Stimulated activated naive CD8-positive, alpha-beta T cell treated with anti-CD3 and anti-CD28 coated beads, Interleukin-15, Interleukin-2, amounts not matched to agents 100 U/mL and 50 U/mL, for 24 hours (primary cell): ENCODE results near the gene SLC16A11.

Experiments
- ATAC-seq: fragments of 150-1000 bp; cut with Tn5 transposase; one replicate; pipeline ENCODE4 v1.10.0; 2021
- DNase-seq: peaks from one replicate; pipeline ENCODE4 v3.0.0; 2021

The SLC16A11 gene

DNA sequence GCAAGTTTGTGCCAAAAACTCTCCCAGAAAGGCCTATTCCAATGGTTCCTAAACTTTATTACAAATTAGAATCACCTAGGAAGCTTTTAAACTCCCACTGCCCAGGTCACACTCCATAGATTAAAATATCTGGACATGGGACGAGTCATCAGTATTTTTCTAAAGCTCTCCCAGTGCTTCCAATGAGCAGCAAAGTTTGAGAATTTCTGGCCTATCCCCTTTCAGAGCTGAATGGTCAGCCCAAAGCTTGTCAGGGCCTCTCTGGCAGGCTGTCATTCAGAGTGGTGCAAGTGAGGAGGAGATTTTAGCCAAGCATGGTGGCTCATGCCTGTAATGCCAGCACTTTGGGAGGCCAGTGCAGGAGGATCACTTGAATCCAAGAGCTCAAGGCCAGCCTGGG lies 18.6 kb downstream of the SLC16A11 start:
- DNase-seq = no peak
- no peak for ATAC-seq

DNA sequence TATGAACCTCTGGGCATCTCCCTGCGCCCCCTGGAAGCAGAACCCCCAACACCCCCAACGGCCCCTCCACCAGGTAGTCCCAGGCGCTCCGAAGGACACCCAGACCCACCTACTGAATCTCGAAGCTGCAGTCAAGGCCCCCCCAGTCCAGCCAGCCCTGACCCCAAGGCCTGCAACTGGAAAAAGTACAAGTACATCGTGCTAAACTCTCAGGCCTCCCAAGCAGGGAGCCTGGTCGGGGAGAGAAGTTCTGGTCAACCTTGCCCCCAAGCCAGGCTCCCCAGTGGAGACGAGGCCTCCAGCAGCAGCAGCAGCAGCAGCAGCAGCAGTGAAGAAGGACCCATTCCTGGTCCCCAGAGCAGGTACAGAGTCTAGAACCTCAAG lies 19.5 kb downstream of the SLC16A11 start:
- DNase-seq (no peak), ATAC-seq (no peak)

DNA sequence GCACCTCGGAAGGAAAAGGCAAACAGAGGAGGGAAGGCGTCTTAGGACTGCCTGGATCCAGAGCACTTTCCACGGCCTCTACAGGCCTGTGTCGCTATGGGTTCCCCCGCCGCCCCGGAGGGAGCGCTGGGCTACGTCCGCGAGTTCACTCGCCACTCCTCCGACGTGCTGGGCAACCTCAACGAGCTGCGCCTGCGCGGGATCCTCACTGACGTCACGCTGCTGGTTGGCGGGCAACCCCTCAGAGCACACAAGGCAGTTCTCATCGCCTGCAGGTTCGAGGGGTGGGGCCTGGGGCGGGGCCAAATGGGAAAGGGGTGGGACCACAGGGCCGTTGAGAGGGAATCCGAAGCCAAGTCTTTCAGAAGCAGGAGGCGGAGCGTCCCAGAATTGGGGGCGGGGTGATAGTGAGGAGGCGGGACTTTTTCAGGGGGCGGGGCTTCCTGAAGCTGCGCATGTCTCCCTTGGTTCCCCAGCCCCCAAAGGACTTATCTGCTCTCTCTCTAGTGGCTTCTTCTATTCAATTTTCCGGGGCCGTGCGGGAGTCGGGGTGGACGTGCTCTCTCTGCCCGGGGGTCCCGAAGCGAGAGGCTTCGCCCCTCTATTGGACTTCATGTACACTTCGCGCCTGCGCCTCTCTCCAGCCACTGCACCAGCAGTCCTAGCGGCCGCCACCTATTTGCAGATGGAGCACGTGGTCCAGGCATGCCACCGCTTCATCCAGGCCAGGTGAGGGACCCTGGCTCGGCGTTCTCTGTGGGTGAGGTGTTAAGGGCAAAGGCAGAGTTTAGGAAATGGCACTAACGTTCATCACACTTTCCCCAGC lies 20.1 kb downstream of the SLC16A11 start:
- DNase-seq (peak; percentile 94), ATAC-seq (peak; percentile 76)

DNA sequence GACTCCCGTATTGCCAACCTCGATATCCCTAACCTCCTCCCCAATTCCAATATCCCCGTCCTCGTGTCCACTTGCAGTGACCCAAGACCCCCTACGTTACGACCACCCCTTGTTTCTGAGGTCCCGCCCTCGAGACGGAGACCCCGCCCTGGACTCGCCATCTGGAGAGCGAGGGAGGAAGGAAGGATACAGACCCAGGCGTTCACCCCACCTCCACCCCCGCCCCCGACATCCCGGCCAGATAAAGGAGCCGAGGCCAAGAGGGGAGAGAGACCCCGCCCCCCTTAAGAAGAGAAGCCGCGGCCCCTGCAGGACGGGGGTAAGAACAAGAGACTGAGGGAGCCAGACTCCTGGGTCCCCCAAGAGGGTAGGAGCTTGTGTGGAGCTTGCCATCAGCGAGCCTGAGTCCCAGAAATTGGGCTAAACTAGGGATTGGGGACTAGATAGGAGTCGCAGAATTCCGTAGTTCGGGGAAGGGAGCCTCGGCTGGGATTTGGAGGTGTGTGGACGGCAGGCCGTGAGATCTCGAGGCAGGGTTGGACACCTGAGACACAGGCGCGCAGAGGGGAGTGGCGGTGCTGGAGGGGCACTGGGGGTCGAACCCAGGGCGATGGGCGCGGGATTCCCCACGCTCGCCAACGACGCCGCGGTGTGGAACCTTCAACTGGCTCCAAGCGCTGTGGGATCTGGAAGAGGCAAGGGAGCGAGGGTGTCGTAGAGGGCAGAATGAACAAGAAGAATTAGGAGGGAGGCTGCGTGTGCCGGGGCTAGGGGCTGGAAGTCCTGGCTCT lies 20.9 kb downstream of the SLC16A11 start, which contains the start of gene BCL6B:
TSS of gene BCL6B (plus strand) at position 270 of the 791 bp plus-strand sequence. CDS start 622 bp downstream, outside the sequence.
- ATAC-seq = no peak
- no peak for DNase-seq

DNA sequence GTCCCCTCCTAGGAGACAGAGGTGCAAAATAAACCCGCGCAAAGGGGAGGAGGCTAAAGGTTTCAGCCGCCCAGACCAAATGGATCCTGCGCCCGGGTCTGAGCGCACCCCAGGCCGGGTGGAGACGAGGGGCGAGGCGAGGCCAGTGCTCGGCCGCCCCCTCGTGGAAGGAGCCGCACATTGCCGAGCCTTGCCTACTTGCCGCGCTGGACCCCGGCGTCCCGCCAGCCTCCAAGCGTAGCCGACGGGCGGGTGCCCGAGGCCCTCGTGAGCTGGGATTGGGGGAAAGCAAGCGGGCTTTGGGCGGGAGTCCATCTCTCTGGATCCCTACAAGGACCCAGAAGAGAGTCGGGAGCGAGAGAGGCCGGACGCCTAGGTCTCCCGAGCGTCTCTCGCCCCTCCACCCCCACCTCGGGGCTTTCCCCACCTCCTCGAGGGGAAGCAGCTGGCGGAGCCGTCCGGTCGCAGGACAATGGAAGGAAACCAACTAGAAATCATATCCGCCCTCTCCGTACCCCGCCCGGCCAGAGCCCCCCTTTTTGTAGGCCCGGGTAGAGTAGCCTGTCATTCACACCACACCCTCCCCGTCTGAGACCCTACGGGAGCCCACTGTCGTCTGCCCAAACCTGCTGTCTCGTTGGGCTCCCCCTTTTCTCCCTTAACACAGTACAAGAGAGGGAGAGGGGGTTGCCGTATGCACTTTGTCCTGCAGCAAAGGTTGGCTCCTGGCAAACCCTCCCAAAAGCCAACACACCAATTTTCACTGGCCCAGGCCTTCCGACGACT lies 21.7 kb downstream of the SLC16A11 start:
- peak; percentile 82 for ATAC-seq
- peak; percentile 89 for DNase-seq

DNA sequence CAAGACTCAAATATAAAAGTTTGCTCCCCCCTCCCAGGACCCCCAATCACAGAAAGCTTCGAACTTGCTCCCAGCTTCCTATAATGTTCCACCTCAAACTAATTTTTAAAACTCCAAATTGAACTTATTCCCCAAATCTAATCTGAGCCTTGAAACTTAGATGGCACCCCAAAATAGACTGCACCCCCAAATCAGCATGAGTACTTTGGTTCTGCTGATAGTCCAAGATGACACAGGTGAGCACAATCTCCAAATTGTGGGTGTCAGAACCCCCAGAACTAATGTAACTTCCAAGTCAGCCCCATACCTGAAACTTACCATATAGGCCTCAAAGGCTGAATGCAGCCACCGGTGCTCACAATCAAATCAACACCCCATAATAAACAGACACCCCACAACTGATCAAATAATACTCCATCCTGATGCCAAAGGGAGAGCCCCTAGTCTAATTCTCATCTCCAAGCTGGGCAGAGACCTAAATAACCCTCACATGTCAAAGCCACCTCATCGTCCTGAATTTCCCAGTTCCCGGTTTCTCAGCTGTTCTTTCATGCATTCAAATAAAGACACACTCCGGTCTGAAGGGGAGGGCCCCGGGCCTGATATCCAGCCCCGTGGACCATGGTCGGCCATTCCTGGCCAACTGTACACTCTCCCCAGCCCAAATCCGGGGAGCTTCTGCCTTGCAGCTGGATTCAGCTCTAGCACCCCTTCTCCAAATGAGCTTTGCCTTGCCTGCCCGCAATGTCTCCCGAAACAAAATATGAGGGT lies 22.8 kb downstream of the SLC16A11 start:
- ATAC-seq (no peak), DNase-seq (no peak)

DNA sequence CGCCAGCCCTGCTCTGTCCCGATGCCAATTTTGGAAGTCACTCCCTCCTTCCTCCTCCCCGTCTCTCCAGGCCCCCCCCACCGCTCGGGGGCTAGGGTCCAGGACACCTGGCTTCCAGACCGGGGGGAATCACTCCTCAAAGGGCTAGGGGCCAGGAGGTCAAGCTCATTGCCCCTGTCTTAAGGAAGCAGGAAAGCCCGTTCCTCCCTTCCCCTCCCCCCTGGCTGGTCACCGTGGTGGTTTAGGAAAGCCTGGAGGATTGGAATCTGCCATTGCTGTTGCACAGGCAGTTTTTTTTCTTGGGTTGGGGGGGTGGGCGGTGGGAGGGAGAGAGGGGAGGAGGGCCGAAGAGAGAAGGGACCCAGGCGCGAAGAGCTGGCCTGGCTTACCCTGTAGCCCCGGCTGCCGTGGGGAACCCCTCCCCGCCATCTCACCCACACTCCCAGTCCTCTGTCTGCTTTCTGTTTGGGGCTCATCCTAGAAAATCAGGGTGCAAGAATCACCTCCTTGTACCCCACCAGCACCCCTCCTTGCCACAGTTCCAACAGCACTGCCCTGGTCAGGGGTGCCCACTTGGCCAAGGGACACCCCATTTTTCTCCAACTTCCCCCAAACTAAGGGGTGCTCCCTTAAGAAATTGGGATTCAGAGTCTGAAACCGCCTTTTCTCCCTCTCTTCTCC lies 23.9 kb downstream of the SLC16A11 start:
- no peak for ATAC-seq
- no peak for DNase-seq

DNA sequence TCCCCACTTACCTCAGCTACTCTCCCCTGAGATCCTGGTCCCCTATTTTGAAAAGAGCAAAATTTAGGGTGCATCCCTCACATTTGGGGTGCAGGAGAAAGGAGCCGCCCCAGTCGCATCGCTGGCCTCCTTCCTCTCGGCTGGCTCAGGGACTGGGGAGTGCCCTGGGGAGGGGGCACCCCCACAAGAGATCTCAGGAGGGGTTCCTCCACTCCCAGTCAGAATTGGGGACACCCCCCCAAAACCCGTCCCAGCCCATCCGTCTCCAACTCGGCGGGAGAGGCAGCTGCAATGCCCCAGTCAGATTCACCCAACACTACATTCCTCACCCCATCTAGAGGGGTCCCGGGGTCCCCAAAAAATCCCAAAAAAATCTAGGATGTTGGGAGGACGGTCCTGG lies 24.5 kb downstream of the SLC16A11 start:
- ATAC-seq (no peak), DNase-seq (no peak)

DNA sequence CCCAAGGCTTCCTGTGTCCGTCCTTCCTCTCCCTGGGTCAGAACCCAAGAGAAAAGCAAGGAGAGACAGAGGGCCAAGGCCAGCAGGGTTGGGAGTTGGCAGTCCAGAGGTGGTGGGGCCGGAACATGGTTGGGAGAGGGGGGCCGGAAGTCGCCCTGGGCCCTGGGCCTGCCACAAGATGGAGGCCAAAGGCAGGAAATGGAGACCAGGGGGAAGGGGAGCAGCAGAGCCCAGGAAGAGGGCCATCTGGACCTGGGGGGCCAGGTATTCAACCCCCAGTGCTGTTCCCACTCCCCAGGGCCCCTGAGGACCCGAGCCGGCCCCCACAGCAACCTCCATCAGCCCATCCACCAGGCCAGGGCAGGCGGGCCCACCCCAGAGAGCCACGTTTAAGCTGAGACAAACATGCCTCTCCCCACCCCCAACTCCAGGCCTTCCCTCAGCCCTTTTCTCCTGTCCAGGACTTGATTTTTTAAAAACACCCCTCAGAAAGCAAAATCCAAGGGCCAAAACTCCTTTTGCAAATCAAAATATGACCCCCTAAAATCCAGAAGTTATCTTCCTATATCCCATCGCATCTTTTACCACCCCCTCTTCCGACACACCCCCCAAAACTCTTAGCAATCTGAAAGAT lies 25.4 kb downstream of the SLC16A11 start:
- DNase-seq = no peak
- ATAC-seq = no peak

DNA sequence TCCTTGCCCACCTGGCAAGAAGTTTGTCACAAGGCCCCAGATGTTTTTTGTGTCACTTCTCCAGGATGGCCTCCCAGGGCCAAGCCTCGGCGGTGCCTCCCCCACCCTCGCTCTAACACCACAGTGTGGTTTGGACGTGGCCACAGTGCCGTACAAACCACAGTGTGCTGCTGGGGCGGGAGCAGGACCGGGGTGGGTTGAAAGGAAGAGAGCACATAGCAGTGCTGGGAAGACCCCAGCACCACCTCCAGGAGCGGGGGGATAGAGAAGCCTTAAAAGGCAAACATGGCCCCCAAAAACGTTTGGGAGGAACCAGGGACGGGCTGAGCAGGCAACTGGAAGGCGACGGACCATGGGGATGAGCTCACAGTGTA lies 26.1 kb downstream of the SLC16A11 start:
- DNase-seq (peak; percentile 72), ATAC-seq (no peak)

DNA sequence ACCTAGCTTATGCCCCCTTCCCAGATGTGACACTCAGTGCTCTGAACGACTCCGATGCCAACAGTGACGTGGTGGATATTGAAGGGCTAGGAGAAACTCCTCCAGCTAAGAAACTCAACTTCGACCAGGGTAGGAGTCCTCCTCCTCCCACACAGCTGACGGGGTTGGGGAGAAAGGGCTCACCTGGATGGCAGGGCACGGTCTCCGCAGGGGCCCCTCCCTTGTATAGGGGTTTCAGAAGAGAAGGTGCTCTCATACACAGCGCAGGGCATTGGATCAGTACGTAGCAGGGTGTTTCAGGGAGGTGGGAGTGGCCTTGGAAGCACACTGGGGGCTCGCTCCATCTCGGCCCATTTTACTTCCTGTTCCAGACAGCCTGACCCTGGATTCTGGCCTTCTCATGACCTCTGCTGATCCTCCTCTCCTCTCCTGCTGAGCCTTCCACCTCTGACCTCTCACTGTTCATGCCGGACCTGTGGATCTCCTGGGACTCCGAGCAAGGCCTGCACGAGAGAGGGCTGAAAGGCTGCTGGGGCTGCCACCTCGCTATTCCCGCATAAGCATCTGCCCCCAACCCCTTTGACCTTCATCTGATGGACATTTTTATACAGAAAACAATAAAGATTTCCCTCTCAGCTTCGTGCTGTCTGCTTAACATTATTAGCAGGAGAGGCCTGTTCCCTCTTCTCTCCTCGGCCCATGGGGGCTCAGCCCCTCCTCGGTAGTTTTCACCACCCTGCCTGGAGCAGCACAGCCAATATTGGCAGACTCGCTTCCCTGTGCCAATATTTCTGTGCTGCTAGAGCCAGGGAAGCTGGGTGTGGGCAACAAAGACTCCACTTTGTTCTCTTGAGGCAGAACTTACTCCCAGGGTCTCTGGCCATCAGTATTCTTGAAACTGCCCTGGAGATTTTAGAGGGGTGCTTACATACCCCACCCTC lies 26.7 kb downstream of the SLC16A11 start:
- no peak for ATAC-seq
- no peak for DNase-seq

DNA sequence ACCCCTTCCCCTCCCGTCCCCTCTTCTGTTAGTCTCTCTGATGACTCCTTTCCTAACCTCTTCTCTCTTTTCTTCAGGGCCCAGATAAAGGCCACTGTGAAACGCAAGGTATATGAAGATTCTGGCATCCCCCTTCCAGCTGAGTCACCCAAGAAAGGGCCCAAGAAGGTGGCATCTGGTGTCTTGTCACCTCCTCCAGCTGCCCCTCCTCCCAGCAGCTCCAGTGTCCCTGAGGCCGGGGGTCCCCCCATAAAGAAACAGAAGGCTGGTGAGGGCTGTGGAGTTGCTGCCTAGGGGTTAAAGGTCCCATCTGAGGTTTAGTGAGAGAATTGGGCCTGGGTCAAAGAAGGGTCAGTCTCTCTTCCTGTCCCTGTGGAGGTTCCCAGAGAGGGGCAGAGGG lies 27.5 kb downstream of the SLC16A11 start:
- DNase-seq (peak; percentile 56), ATAC-seq (no peak)

DNA sequence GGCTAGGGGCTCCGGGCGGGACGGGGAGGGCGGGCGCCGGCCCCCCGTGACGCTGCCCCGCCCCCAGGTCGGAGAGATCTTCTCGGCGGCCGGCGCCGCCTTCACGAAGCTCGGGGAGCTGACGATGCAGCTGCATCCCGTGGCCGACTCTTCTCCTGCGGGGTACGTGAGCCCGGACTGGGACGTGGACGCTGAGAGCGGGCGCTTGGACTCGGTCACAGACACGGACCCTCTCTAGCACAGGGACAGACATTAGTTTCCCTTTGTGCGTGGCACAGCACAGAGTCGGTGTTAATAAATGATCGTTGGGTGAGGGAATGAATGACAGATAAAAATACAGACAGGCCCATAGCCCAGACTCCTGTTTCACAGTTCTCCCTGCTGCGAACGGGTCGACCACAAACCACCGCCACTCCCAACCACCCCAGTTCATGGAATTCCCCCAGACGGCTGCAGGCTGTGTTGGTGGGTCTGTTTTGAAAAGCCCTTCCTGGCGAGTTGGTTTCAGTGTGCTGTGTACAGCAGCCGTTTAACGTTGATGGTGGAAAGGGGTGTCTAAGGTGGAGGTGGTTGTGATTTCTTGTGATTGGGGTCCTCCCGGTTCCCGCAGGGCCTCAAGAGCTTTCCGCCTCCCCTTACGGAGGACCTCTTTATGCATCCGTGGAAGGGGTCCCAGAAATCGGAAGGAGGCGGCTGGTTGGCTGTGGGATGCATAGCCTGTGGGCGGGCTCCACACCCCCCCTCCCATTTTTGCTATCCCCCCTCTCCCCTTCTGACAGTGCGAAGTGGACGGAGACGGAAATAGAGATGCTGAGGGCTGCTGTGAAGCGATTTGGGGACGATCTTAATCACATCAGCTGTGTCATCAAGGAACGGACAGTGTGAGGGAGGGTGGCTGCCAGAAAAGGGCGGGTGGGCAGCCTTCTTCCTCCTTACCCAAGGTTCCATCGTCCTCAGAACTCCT lies 28.6 kb downstream of the SLC16A11 start:
- peak; percentile 81 for DNase-seq
- peak; percentile 30 for ATAC-seq

DNA sequence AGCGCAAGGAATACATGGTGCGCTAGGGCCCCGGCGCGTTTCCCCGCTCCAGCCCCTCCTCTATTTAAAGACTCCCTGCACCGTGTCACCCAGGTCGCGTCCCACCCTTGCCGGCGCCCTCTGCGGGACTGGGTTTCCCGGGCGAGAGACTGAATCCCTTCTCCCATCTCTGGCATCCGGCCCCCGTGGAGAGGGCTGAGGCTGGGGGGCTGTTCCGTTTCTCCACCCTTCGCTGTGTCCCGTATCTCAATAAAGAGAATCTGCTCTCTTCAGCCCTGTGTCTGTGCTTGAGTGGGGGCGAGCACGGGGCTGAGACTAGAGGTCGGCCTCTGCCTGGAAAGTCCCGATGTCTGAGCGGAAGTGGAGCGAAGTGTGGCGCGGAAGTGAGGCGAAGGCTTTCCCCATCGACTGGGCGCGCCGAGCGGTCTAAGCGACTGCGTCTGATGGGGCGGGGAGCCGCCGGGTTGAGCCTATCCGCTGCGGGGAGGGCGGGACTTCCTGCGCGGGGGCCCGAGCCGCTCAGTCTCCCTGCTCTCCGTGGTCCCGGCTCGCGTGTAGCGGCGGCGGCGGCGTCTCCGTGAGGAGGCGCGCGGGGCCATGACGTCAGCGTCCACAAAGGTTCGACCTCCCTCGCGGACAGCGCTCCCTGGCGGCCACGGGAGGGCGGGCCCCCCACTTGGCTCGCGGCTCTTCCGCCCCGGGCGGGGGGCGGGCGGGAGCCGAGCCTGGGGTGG lies 29.5 kb downstream of the SLC16A11 start:
- ATAC-seq = peak; percentile 91
- DNase-seq = peak; percentile 98

DNA sequence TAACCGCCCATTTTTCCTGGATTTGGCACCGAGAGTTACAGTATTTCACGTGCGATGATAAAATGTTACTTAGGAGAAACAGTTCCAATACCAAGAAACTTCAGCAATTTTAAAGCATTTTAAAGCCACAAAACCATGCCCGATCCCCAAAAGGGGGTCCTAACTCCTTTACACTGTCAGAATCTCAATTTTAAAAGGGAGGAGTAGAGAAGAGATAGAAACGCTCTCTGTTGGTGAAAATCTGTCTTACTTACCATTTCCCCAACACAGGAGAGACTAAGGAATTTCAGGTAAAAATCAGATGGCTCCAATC lies 32.0 kb downstream of the SLC16A11 start:
- DNase-seq (no peak), ATAC-seq (no peak)

DNA sequence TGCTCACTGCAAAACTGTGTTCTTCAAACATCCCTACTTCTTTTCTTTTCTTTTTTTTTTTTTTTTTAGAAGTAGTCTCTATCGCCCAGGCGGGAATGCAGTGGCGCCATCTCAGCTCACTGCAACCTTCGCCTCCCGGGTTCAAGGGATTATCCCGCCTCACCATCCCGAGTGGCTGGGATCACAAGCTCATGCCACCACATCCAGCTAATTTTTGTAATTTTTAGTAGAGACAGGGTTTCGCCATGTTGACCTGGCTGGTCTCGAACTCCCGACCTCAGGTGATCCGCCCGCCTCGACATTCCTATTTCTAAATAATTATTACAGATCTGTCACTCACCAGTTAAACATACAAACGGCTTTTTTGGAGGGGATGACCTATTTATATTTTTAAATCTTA lies 32.5 kb downstream of the SLC16A11 start:
- DNase-seq (no peak), ATAC-seq (no peak)

DNA sequence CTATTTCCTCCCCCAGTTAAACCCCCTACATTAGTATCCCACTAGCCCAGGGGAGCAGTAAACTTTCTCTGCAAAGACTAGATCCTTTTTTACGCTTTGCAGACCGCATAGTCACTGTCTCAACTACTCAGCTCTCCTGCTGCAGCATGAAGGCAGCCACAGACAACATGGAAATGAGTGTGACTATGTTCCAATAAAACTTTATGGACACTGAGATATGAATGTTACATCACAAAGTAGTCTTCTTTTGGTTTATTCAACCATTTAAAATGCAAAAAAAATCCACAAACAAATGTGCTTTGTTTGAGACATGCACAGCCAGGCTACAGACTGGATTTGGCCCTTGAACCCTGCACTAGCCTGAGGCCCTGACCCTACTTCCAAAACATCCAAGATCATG lies 33.4 kb downstream of the SLC16A11 start:
- no peak for ATAC-seq
- DNase-seq = no peak

DNA sequence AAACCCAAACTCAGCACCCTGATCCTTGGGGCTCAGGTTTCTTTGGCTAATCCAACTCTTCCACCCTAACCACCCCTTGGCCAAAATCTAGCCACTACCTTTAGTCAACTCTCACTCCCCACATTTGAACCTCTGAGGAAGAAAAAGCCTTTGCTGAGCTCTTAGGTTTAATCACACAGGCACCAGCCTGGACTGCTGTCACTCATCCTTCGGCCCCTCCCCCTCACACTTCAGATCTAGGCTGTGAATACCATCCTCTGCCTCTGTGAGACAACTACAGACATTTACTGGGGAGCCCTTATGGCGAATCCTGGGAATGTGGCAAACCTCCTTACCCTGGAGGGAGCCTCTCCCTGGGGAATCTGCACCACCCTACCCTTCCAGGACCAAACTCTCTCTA lies 36.7 kb downstream of the SLC16A11 start:
- ATAC-seq (no peak), DNase-seq (no peak)
